Hematopoietic multipotent progenitor cell treated with erythropoietin and hydrocortisone succinate and interleukin-3 and kit ligand, for 8 days (in vitro differentiated cells): ENCODE results near the gene C2.
"Not testable (repeated sequence)": the region's sequence is repeated elsewhere in the genome, so short reads cannot be mapped to it uniquely, and the experiment has no call there.

Experiments used
- DNase-seq: peaks from one replicate; pipeline ENCODE4 v3.0.0-alpha.2; 2015

C2 gene

DNA sequence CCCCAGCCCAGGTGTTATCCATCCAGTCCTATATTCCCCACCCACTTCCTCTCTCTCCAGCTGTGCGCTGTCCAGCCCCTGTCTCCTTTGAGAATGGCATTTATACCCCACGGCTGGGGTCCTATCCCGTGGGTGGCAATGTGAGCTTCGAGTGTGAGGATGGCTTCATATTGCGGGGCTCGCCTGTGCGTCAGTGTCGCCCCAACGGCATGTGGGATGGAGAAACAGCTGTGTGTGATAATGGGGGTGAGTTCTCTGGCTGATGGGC, 1.1 kb downstream of the C2 start:
- DNase-seq, result no peak

DNA sequence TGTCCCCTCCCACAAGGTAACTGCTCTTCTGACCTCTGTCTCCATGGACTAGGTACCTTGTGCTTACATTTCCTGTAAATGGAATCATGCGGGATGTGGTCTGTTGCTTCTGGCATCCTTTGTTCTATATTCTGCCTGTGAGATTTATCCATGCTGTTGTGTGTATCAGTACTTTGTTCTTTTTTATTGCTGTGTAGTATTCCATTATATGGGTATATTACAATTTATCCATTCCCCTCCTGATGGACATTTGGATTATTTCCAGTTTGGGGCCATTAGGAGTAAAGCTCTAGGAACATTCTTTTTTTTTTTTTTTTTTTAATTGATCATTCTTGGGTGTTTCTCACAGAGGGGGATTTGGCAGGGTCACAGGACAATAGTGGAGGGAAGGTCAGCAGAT, 3.4 kb downstream of the C2 start:
- no peak for DNase-seq

GRCh38 chr6:31932137-31932536, 4.6 kb downstream of the C2 start:
- DNase-seq, result not testable (repeated sequence)

- DNase-seq, result no peak
Observed at GRCh38 chr6:31933537-31933936, 6.0 kb downstream of the C2 start.

DNA sequence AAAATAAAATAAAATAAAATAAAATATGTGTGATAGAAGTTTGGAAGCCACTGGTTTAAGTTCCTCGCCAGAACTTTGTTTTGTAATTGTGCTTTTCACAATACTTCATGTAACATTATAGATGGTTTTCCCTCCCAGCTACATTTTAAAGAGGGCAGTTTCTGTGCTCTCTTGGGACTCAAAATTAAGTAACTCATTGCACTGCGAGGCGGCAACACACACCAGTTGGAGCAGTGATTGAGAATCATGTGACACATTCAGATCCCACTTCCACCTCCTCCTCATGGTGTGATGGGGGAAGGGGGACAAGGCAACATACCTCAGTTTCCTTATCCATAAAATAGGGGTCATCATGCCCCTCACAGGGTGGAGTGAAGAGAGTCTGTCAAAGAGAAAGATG, 7.5 kb downstream of the C2 start:
- no peak for DNase-seq

DNA sequence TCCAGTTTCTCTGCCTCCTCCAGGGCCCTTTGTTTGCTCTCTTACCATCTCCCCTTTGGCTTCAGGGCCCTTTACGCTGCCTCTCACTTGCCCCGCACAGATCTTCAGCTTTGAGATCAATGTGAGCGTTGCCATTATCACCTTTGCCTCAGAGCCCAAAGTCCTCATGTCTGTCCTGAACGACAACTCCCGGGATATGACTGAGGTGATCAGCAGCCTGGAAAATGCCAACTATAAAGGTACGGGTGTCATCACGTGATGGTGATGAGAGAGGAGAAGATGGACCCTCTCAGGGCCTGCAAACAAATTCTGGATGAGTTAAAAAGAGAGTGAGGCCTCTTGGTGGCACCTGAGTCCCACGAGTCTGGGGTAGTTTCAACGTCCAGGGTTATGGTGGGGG, 8.3 kb downstream of the C2 start:
- DNase-seq, result no peak

DNA sequence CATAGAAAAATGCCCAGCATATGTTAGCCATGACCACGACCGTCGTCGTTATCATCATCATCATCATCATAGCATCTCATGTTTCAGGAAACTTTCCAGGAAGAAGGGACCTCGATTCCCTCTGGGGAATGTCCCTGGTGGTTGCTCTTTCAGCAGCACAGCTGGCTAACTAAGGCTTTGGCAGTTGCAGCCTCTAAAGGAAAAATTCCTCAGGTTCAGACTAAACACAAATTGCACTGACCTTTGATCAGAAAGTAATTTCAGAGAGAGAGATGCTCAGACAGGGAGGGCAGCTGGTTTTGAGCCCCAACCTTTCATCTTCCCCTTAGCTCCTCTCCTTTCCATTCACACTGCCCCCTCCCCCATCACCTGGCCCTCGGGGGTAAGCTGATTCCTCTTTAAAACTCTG, 12.7 kb downstream of the C2 start:
- DNase-seq, result no peak

DNA sequence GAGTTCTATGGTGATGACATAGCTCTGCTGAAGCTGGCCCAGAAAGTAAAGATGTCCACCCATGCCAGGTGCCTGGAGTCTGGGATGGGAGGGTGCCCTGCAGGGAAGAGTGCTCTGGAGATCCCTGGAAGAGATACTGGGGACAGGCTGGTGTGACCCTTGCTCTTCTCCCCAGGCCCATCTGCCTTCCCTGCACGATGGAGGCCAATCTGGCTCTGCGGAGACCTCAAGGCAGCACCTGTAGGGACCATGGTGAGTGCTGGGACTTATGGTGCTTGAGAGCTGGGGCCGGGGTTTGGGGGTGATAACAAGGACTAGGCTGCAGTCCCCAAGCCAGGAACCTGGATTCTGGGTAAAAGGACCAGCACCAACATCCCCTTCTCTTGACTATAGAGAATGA, 16.2 kb downstream of the C2 start:
- DNase-seq, result no peak

DNA sequence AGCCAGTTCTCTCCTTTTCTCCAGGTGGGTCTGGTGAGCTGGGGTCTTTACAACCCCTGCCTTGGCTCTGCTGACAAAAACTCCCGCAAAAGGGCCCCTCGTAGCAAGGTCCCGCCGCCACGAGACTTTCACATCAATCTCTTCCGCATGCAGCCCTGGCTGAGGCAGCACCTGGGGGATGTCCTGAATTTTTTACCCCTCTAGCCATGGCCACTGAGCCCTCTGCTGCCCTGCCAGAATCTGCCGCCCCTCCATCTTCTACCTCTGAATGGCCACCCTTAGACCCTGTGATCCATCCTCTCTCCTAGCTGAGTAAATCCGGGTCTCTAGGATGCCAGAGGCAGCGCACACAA, 17.6 kb downstream of the C2 start:
- DNase-seq, result no peak

GRCh38 chr6:31945507-31946369, 18.2 kb downstream of the C2 start, which contains the start of gene CFB:
TSS of gene CFB (plus strand) at chr6:31946095. CDS start at chr6:31946222, 127 bp downstream.
- no peak for DNase-seq

GRCh38 chr6:31946370-31946885, 18.9 kb downstream of the C2 start:
- DNase-seq, result no peak

GRCh38 chr6:31947070-31947675, 19.7 kb downstream of the C2 start:
- DNase-seq, result no peak

DNA sequence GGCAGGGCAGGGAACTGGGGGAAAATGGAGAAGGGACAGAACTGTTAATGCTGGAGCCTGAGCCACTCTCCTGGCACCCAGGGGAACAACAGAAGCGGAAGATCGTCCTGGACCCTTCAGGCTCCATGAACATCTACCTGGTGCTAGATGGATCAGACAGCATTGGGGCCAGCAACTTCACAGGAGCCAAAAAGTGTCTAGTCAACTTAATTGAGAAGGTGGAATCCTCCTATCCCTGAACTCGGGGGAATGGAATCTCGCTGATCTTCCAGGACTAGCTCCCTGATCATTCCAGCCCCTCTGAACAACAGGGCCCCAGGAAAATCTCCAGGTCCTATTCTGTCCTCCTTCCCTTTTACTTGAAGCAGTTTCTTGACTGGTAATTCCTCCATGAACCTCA, 20.3 kb downstream of the C2 start:
- DNase-seq, result no peak

DNA sequence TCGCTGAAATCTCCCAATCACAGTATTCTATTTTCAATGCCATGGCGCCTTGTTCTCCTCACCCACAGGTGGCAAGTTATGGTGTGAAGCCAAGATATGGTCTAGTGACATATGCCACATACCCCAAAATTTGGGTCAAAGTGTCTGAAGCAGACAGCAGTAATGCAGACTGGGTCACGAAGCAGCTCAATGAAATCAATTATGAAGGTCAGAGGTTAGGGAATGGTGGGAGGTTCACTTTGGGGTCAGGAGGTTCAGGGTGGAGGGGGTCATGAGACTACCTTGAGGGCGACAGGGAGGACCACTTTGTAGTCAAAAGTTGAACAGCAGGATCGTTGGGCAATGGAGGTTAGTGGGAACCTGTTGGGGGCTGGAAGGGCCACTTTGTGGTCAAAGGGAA, 20.8 kb downstream of the C2 start:
- no peak for DNase-seq

GRCh38 chr6:31948753-31949413, 21.4 kb downstream of the C2 start:
- DNase-seq, result peak; percentile 52

GRCh38 chr6:31949926-31950548, 22.5 kb downstream of the C2 start:
- DNase-seq, result no peak

GRCh38 chr6:31952140-31952805, 24.8 kb downstream of the C2 start:
- DNase-seq, result peak; percentile 55

GRCh38 chr6:31952890-31953289, 25.4 kb downstream of the C2 start:
- DNase-seq, result no peak

GRCh38 chr6:31954511-31954910, 27.0 kb downstream of the C2 start:
- DNase-seq, result no peak

DNA sequence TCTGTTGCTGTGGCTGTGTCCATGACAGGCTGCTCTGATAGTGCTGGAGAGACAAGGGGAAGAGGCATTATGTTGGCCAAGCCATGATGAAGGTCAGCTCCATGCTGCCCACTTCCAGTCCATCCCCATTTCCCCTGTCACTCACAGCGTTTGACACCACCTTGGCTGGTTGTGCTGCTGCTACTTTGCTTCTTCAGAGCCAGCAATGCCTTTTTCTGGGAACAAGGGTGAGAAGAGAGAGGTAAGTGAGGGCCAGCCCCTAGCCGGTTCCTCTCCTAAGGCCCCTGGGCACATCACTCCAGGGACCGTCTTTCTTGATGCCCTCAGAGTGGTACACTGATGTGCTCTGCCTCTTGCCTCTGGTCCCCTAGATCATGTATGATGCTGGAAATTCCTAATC, 29.3 kb downstream of the C2 start:
- no peak for DNase-seq

DNA sequence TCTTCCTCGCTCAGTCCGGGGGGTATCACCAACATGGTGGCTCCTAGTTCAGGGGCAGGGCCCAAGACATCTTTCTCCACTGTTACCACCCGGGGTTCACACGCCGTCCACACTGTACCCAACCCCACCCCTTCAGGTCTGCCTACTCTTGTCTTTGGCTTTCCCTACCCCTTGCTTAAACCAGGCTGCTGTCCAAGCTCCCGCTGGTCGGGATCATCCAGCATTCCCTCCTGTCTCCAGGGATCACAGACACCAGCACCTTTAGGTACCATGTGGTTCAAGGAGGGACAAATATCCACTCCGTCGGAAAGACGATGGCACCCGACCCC, 30.9 kb downstream of the C2 start:
- peak; percentile 25 for DNase-seq

GRCh38 chr6:31958741-31959739, 31.5 kb downstream of the C2 start, which contains the start of the genes NELFE and SKIC2:
TSS of gene NELFE (minus strand) at chr6:31958971. CDS start at chr6:31958446, 525 bp downstream.
TSS of gene SKIC2 (plus strand) at chr6:31959175. CDS start at chr6:31959193, 18 bp downstream.
- DNase-seq, result peak; percentile 98
